GM19455 (cell line): Measurements from ENCODE around the gene BTG4.

Experiments used
- ATAC-seq: cut with Tn5 transposase; IDR thresholded peaks from one replicate; pipeline ENCODE4 v1.9.1; 2021; ENCODE audit not compliant: unreplicated experiment

The BTG4 gene

DNA sequence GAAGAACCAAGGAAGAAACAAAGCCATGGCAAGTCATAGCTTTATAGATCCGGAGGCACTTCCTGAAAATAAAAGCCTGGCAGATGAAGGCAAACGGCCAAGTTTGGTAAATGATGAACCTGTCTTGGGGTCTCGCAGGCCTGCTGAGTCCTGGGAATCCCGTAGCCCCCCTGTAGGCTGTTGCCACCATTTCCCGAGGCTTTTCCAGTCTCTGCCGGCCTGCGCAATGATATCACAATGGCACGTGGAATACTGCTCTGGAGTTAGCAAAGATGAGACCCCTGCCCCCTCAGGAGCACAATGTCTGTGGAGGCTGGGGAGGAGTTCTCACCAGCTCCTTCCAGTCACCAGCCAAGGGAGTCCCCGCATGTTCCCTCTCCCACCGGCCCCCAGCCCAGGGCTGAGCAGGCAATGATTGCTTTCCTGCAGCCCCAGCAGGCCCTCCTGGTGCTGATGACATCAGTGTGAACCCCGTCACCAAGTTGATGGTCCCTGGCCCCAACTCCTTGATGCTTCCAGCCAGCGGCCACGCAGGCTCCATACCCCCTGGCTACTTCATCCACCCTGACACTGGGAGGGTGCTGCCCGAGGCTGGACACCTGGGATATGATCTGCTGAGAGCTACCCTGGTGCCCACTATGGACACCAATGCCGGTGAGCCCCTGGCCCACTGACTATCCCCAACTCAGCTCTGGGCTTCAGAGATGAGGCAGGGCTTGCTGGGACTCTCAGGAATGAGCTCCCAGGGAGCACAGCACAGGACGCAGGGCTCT is 55.9 kb downstream of the BTG4 start:
- no peak for ATAC-seq

DNA sequence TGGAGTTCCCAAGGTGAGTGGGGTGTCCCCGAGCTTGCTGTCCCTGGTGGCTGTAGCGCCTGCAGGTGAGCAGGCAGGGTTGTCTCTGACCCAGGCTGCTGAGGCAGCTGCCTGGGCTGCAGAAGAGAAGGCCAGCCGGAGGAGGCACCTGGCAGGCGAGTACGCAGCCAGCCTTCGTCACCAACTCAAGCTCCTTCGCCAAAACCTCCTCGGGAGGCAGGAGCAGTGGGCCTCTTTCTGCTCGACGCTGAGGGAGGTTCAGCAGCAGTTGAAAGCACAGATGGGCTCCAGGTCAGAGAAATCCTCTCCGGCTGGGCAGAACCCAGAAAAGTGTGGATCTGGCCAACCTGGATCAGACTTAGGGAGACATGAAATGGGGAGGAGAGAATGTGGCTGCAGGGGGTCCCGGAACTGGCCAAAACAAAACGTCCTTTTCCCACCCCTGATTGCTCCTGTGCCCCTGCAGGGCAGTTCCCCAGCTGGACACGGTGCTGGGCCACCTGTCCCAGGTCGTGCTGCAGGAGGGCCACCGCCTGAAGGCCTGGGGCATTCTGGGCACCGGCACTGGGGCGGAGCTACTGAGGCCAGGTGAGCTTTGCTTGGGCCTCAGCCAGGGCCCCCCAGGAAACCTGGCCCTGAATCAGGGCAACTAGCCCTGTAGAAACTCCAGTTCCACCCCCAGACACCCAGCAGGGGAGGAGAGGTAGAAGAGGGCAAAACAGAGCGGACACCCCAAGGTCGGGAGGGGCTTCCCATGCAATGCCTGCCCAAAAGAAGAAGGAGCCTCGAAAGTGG is 56.7 kb downstream of the BTG4 start:
- ATAC-seq: no peak

DNA sequence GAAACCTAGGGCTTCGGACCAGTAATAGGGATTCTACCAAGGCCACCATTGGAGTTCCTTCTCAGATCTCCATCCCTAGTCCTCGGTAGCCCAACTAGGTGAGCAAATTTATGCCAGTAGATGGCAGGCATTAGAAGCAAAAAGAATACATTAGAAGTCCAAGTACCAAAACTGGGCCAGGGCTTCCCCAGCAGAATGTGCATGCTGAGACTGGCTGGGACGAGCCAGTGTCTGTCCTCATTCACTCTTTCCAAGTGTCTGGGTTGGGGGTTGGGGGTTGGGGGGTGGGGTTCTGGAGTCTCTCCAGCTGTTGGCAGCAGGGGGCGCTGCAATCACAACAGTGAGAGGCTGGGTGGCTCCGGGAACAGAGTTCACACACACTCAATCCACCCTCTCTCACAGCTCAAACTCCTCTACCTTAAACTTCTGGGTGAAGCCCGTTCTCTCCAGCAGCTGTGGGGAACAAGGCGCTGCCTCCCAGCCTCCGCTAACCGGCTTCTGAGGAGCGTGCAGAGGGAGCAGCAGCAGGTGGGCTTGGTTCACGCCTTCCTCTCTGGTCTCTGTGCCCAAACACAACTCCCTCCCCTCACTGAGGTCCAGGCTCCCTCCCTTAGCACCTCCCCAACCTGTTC is 57.5 kb downstream of the BTG4 start:
- ATAC-seq: no peak

DNA sequence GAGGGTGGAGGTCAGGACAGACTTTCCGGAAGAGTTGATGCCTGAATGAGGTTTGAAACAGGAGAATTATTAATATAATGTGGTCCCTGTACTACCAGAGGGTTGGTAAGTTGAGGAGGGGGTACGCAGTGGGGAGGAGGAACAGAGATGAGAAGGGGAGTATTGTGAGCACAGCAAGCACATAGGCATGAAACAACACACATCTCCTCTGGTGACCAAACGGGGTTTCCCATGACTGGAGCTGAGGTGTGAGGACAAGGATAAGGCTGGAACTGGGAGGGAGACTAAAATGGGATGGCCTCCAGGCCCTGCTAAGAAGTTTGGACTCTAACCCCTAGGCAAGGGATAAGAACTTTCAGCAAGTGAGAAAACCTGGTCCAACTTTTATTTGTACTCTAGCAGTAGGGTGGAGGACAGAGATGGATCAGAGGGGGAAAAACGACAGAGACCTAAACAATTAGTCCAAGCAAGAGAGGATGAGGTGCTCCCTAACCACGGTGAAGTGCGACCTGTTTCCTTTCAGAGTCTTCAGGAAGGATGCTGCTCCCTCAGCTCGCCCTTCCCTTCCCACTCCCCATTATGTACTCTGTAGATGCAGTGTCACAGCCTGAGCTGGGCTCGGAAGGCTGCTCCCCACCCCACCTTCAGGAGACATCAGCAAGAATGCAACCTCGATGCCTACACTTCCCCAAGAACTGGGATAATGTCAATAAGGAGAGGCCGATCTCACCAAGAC is 59.2 kb downstream of the BTG4 start:
- ATAC-seq: no peak

DNA sequence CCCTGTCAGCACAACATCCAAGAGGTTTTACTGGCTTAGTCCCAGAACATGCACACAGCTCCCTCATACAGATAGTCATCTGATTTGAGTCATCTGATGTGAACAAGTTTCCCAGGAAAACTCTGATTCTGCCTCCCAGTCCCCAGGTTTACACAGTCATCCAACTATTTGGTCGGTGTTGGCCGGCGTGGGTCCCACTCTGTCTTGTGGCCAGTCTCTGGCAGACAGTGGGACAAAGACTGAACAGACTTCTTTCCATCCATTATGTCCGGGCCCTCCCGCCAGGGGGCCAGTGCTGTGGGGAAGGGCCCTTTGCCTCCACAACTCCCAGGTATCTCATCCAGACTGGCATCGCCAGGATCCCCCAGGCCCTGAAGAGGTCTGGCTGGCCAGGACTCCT is 60.0 kb downstream of the BTG4 start:
- no peak for ATAC-seq

DNA sequence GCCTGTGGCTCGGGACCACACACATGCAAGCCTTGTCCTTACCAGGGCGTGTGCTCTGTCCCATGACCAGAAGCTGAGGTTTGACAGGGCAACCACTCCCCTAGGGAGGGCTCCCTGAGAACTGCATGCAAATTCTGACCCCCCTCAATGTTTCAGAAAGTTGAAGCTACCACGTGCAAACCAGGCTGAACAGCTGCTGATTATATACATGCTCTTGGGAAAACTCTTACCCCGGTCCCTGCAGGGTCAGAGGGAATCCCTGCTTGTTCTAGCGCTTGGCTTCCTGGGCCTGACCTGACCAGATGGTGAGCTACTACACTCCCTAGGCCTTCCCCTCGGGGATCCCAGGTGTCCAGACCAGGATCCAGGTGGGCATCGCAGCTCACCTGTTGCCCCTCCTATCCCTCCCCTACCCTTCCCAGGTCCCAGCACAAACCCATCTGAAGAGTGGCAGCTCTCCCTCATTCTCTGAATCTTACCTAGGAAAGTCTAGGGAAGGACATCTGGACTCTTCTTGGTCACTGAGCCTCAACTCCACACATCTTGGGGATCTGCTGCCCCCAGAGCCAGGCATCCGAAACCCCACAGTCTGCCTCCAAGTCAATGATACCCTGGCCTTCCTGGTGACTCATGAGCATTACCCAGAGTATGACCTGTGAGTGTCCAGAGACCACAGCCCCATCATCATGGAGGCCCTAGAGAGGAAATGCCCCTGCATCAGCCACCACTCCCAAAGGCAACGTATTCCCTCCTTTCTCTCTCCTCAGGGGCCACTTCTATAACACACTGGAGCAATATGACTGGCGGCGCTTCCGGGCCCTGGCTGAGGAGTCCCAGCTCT is 61.5 kb downstream of the BTG4 start:
- peak; percentile 73 for ATAC-seq

DNA sequence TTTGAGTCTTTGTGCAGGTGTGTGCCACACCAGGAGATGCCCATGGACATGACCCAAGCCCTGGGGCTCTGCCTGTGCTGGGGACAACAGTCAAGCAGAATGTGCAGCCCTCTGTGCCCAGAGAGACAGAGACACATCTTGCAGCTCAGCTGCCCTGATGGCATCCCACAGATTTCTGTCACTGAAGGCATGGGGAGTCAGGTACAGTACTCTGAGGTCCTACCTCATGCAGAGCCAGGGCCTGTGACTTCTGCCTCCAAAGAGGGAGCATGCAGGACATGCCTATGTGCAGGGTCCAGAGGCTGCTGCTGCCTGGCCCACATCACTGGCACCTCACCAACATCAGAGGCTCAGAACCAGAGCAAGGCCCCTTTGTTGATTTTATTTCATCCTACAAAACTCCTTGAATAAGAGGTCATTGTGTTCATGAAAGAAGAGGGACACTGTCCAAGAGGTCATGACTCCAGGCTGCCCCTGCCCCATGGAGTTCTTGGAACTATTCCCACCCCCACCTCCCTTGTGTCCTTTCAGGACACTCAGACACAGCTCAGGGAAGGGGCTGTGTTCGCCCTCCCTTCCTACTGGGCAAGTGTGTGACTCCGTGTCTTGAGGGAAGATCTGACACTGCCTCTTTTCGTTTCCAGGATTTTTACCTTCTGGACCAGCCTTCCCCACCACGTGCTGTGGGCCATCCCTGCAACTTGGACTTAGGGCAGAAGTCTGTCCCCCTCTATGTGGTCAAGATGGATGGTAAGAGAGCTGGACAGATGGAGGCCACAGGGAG is 62.3 kb downstream of the BTG4 start:
- ATAC-seq: no peak

DNA sequence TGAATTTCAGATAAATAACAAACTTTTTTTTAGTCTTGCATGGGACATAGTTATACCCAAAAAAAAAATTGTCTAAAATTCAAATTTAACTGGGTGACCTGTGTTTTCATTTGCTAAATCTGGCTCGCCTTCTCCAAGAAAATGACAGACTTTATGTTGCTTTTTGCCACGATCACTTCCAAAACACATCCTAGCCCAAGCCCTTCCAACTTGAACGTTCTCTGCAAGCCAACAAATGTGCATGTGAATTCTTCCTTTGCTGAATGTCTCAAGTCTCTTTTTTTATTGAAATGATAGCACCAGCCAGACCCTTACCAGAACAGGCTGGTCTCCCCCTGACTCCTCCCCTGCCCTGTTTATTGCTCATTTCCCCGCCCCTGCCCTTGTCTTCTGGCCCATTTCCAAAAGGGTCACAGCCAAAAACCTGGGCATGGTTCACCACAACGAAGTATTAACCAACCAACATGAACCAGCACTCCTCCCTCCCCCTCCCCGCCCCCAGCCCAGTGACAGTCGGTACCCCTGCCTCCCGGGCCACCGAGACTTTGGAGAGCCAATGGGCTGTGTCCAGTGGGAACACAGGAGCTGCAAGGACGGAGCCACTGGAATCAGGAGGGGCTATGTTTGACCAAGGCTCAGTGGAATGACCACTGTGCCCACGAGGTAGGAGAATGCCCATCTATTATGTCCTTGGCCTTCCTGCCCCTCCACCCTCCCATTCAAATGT is 63.2 kb downstream of the BTG4 start:
- ATAC-seq: no peak

DNA sequence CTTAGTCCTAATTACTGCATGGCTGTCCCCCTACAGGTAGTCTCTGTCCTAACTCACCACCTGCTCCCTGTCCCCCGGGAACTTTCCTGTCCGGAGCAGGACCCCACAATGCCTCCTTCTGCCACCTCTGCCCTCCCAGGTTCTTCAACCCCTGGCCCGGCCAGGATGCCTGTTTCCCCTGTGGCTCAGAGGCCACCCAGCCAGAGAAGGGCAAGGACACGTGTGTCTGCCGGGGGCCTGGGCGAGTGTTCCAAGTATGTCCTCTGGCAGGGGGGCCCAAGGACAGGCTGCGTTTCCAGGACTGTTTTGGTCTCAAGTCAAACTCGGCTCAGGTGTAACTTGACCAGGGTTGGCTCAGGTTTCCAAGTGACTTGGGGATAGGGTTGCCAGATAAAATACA is 63.8 kb downstream of the BTG4 start:
- no peak for ATAC-seq

DNA sequence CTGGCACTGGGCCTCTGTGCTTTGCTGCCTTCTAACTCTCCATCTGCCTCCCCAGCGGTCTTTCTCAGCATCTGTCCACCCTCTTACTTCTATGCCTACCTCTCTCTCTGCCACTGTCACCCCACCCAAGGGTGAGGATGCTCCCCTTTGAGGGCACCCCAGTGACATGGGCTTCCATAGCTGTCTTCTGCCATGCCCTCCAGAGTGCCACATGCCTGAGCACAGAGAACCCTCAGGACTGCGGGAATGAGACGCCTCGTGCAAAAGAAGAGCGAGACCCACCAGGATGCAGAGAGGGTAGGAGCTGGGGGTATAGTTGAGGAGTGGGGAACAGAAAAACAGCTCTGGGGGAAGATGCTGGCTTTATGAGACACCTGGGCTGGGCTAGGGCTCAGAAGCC is 64.3 kb downstream of the BTG4 start:
- ATAC-seq: no peak

DNA sequence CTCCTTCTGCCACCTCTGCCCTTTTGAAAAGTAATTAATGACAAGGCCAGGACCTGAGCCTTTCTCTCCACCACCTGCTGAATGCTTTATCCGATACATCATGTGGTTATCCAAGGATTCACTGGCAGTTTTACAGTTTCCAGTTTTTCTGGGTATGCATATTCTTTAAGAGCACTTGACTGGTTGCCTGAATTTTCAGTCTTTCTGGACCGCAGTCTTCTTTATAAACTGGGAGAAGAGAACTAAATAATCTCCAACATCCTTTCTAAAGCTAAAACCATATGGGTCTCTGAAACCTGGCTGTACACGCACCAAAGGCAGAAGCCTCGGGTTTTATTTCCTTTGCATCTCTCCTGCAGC is 65.1 kb downstream of the BTG4 start:
- ATAC-seq: no peak

DNA sequence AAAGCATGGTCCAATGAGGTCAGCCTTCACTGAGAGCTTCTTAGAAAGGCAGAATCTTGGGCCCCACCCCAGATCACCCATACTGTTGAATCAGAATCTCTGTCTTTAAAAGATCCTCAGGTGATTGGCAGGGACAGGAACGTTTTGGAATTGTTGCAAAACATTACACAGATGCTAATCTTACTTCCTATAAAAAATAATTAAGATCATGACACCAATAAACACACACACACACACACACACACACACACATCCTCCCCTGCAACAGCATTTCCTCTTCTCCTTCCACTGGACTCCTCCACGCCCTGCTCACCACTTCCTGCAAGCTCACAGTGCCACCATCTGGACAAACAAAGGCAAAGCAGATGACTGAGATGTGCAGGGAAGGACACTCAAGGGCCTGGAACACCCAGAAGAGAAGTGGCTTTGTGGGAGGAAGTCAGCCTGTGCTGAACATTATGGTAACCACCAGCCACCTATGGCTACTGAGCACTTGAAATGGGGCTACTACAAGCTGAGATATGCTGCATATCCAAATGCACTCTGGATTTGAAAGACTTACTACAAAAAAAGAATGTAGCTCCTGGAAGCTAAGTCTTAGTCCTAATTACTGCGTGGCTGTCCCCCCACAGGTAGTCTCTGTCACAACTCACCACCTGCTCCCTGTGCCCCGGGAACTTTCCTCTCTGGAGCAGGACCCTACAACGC is 65.6 kb downstream of the BTG4 start:
- peak; percentile 96 for ATAC-seq

DNA sequence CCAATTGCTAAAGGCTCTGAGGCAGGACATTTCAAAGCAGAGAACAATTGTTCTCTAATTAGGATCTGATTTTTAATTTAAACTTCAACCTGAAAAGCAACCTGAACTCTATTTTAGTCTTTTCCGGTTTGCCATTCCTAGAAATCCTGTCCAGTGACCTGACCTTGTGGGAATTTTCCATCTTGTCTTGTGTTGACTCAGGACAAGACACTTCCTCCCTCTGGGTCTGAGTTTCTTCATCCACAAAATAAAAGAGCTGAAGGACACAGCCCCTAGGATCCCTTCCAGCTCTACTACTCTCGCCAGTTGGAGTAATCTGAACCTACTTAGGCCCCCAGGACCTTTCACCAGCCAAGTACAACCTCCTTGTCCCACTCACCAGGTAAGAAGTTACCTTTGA is 66.6 kb downstream of the BTG4 start:
- ATAC-seq: no peak
